T-helper 1 cell treated with Interleukin-12 subunit alpha and Interleukin-12 subunit beta and Interleukin-4 antibody, amounts not matched to agents 30 μg/mL and 1 μg/mL, for 36 hours (primary cell): ENCODE data around the gene CASR.

ENCODE experiments used
- H3K27ac Mint-ChIP-seq: one replicate; pipeline ENCODE4 v1.8.0; 2021; ENCODE audit warnings: mild to moderate bottlenecking, mixed read lengths
- H3K27me3 Mint-ChIP-seq: one replicate; pipeline ENCODE4 v1.8.0; 2021; ENCODE audit warnings: low read depth, mixed read lengths
- H3K36me3 Mint-ChIP-seq: one replicate; pipeline ENCODE4 v1.8.0; 2021; ENCODE audit warnings: low read depth, mixed read lengths
- H3K4me1 Mint-ChIP-seq: one replicate; pipeline ENCODE4 v1.8.0; 2021; ENCODE audit warnings: low read depth, mixed read lengths
- H3K4me3 Mint-ChIP-seq: one replicate; pipeline ENCODE4 v1.8.0; 2021; ENCODE audit warnings: mild to moderate bottlenecking, moderate library complexity, mixed read lengths
- H3K9me3 Mint-ChIP-seq: one replicate; pipeline ENCODE4 v1.8.0; 2021; ENCODE audit warnings: mixed read lengths

Gene CASR

GRCh38 chr3:122294359-122294758 lies 110.9 kb downstream of the CASR start:
- Mint-ChIP-seq H3K9me3 (no peaks in the 10 kb centered on the region), H3K4me3 (no peak overlapping the region), H3K27ac (no peak overlapping the region), H3K27me3 (no peaks in the 10 kb centered on the region), H3K4me1 (peaks cover 7% of the 10 kb centered on the region), H3K36me3 (no peaks in the 10 kb centered on the region)

- H3K9me3 Mint-ChIP-seq: no peaks in the 10 kb centered on the region
- H3K27me3 Mint-ChIP-seq: no peaks in the 10 kb centered on the region
- no peak overlapping the region for H3K4me3 Mint-ChIP-seq
- no peak overlapping the region for H3K27ac Mint-ChIP-seq
- peaks cover 7% of the 10 kb centered on the region for H3K4me1 Mint-ChIP-seq
- no peaks in the 10 kb centered on the region for H3K36me3 Mint-ChIP-seq
Measured at GRCh38 chr3:122295266-122296062, 112.0 kb downstream of the CASR start.

GRCh38 chr3:122298239-122298638 lies 114.8 kb downstream of the CASR start:
- H3K27ac Mint-ChIP-seq: no peak overlapping the region
- H3K9me3 Mint-ChIP-seq: no peaks in the 10 kb centered on the region

GRCh38 chr3:122299215-122299614 lies 115.7 kb downstream of the CASR start:
- Mint-ChIP-seq H3K27me3 (peaks cover 4% of the 10 kb centered on the region), H3K36me3 (no peaks in the 10 kb centered on the region), H3K4me1 (peaks cover 7% of the 10 kb centered on the region), H3K27ac (no peak overlapping the region), H3K9me3 (no peaks in the 10 kb centered on the region), H3K4me3 (no peak overlapping the region)

More at GRCh38 chr3:122298239-122298638, 114.8 kb downstream of the CASR start:
- Mint-ChIP-seq H3K27me3 (no peaks in the 10 kb centered on the region), H3K36me3 (no peaks in the 10 kb centered on the region), H3K4me1 (peaks cover 7% of the 10 kb centered on the region), H3K4me3 (no peak overlapping the region)

- Mint-ChIP-seq H3K27me3 (peaks cover 4% of the 10 kb centered on the region), H3K9me3 (no peaks in the 10 kb centered on the region), H3K4me1 (peaks cover 7% of the 10 kb centered on the region), H3K36me3 (no peaks in the 10 kb centered on the region), H3K4me3 (no peak overlapping the region), H3K27ac (no peak overlapping the region)
Measured at GRCh38 chr3:122299872-122300460, 116.5 kb downstream of the CASR start.

GRCh38 chr3:122301063-122301462 lies 117.6 kb downstream of the CASR start:
- Mint-ChIP-seq H3K9me3 (no peaks in the 10 kb centered on the region), H3K36me3 (no peaks in the 10 kb centered on the region), H3K27ac (no peak overlapping the region), H3K4me3 (no peak overlapping the region), H3K4me1 (peaks cover 10% of the 10 kb centered on the region), H3K27me3 (peaks cover 4% of the 10 kb centered on the region)

GRCh38 chr3:122305818-122306621 lies 122.6 kb downstream of the CASR start:
- Mint-ChIP-seq H3K9me3 (no peaks in the 10 kb centered on the region), H3K27ac (no peak overlapping the region), H3K4me3 (no peak overlapping the region), H3K27me3 (peaks cover 13% of the 10 kb centered on the region), H3K36me3 (no peaks in the 10 kb centered on the region), H3K4me1 (peaks cover 4% of the 10 kb centered on the region)

GRCh38 chr3:122306622-122306953 lies 123.1 kb downstream of the CASR start:
- no peaks in the 10 kb centered on the region for H3K9me3 Mint-ChIP-seq
- H3K36me3 Mint-ChIP-seq: no peaks in the 10 kb centered on the region
- H3K4me1 Mint-ChIP-seq: peaks cover 4% of the 10 kb centered on the region
- no peak overlapping the region for H3K27ac Mint-ChIP-seq
- H3K27me3 Mint-ChIP-seq: peaks cover 13% of the 10 kb centered on the region
- H3K4me3 Mint-ChIP-seq: no peak overlapping the region

- H3K4me1 Mint-ChIP-seq: peaks cover 4% of the 10 kb centered on the region
- no peaks in the 10 kb centered on the region for H3K9me3 Mint-ChIP-seq
- no peaks in the 10 kb centered on the region for H3K36me3 Mint-ChIP-seq
- no peak overlapping the region for H3K4me3 Mint-ChIP-seq
- peaks cover 13% of the 10 kb centered on the region for H3K27me3 Mint-ChIP-seq
- H3K27ac Mint-ChIP-seq: no peak overlapping the region
Measured at GRCh38 chr3:122307094-122307687, 123.7 kb downstream of the CASR start.

GRCh38 chr3:122307976-122308375 lies 124.5 kb downstream of the CASR start:
- Mint-ChIP-seq H3K36me3 (no peaks in the 10 kb centered on the region), H3K9me3 (no peaks in the 10 kb centered on the region), H3K4me3 (no peak overlapping the region), H3K27ac (no peak overlapping the region), H3K4me1 (peaks cover 8% of the 10 kb centered on the region), H3K27me3 (peaks cover 13% of the 10 kb centered on the region)

GRCh38 chr3:122310361-122310760 lies 126.9 kb downstream of the CASR start:
- H3K4me3 Mint-ChIP-seq: no peak overlapping the region
- H3K27me3 Mint-ChIP-seq: peaks cover 8% of the 10 kb centered on the region
- no peak overlapping the region for H3K27ac Mint-ChIP-seq
- H3K4me1 Mint-ChIP-seq: peaks cover 14% of the 10 kb centered on the region
- no peaks in the 10 kb centered on the region for H3K9me3 Mint-ChIP-seq
- no peaks in the 10 kb centered on the region for H3K36me3 Mint-ChIP-seq

GRCh38 chr3:122312826-122313225 lies 129.4 kb downstream of the CASR start:
- Mint-ChIP-seq H3K27ac (peak overlapping the region; percentile 16), H3K27me3 (no peaks in the 10 kb centered on the region), H3K36me3 (peaks cover 2% of the 10 kb centered on the region), H3K4me3 (no peak overlapping the region), H3K9me3 (peaks cover 3% of the 10 kb centered on the region), H3K4me1 (peaks cover 10% of the 10 kb centered on the region)

GRCh38 chr3:122313281-122313680 lies 129.8 kb downstream of the CASR start:
- Mint-ChIP-seq H3K27ac (no peak overlapping the region), H3K4me1 (peaks cover 10% of the 10 kb centered on the region), H3K4me3 (no peak overlapping the region), H3K36me3 (peaks cover 5% of the 10 kb centered on the region), H3K27me3 (peaks cover 3% of the 10 kb centered on the region), H3K9me3 (peaks cover 7% of the 10 kb centered on the region)

GRCh38 chr3:122314228-122314876 lies 130.9 kb downstream of the CASR start:
- Mint-ChIP-seq H3K27me3 (peaks cover 6% of the 10 kb centered on the region), H3K36me3 (peaks cover 10% of the 10 kb centered on the region), H3K4me3 (no peak overlapping the region), H3K9me3 (peaks cover 17% of the 10 kb centered on the region), H3K27ac (no peak overlapping the region), H3K4me1 (peaks cover 11% of the 10 kb centered on the region)
